SK-MEL-5 (cell line): ENCODE measurements around the gene RNF11. TPM values are rescaled to one million over a fixed set of nuclear protein-coding genes. Genes with fewer than 3 reads are reported as not detected.
"Not testable (repeated sequence)": the region's sequence is repeated elsewhere in the genome, so short reads cannot be mapped to it uniquely, and the experiment has no call there.

Source experiments
- DNase-seq: peaks from one replicate; pipeline ENCODE4 v3.0.0-alpha.2; 2016; ENCODE audit warnings: low read depth, low spot score
- in situ Hi-C: cut with HindIII; loops from 2 replicates; pipeline ENCODE4 v1.10.0; 2016; ENCODE audit warnings: low sequenced_read_pairs, high pct_unique_total_duplicates, low pct_unique_long_range_greater_than_20kb
- total RNA-seq: library from RNA; depleted of rRNA; stranded (reverse); fragments of >200 nt; shearing (Covaris generic); gene quantifications from 2 replicates; pipeline ENCODE4 v1.2.3, GENCODE V29; 2014

The RNF11 gene
- total RNA-seq, 1 experiment from 2014 or later: 103 TPM

DNA sequence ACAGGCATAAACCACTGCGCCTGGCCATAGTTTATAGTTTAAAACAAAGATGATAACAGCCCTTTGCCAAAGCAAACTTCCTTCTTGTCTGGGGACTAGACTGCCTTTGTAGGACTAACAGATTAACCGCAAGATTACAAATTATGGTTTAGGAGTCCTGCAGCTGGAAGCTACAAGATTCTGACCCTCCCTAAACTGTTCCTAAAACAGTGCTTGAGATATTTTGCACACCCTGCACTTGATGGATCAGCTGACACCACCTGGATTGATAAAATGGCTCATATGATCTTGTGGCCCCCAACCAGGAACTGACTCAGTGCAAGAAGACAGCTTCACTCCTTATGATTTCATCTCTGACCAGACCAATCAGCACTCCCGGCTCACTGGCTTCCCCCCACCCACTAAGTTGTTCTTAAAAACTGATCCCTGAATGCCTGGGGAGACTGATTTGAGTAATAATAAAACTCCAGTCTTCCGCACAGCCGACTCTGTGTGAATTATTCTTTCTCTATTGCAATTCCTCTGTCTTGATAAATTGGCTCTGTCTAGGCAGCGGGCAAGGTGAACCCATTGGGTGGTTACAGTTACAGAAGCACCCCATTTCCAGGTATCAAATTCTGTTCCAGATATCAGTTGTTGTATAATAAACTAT is 13.8 kb upstream of the RNF11 start:
- in situ Hi-C loops: no loop called here
- DNase-seq: no peak

DNA sequence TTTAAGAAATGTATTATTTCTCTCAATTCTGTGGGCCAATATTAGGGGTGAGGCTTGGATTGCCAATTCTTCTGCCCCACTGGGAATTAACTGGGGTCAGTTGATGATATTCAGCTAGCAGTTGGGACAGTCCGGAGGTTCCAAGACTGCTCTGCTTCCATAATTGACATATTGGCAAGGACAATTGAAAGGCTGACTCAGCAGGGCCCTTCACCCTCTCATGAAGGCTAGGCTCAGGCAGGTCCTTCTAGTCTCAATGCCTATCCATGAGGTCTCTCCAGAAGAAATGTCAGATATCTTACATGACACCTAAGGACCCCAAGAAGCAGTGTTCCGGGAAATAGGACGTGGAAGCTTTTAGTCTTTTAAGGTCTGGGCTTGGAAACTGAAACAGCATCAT is 13.3 kb upstream of the RNF11 start:
- in situ Hi-C loops: no loop called here
- DNase-seq: no peak

DNA sequence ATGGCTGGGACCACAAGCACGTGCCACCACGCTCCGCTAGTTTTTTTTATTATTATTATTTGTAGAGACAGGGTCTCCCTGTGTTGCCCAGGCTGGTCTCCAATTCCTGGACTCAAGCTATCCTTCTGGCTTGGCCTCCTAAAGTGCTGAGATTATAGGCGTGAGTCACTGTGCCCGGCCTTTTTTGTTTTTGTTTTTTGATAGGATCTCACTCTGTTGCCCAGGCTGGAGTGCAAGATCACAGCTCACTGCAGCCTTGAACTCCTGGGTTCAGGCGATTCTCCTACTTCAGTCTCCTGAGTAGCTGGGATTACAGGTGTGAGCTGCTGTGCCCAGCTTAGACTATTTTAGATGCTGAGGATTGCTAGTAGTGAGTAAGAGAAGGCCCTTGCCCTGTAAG is 11.8 kb upstream of the RNF11 start:
- in situ Hi-C loops: no loop called here
- no peak for DNase-seq

DNA sequence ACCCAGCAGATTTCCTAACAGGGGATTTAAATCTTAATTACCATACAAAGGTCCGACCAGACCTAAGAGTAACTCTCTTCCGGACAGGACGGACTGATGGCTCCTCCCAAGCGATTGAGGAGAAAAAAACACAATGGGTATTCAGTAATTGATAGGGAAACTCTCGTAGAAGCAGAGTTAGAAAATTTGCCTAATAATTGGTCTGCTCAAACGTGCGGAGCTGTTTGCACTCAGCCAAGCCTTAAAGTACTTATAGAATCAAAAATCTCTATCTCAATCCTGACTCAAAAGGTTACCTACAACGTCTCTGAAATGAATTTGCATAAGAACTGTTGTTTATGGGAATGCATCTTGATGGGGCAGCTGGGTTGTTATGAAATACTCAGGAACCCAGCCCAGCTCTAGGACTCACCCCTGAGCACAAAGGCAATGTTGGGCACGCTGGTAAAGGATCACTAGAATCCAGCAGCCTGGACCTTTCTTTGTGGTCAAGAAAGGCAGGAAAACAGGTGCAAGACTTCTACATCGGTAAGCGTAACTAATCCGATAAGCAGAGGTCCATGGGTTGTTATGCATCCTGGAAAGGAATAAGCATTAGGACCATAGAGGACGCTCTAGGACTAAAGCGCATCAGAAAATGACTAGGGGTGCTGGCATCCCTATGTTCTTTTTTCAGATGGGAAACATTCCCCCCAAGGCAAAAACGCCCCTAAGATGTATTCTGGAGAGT is 8.7 kb upstream of the RNF11 start:
- in situ Hi-C loops, DNase-seq: not testable (repeated sequence)

DNA sequence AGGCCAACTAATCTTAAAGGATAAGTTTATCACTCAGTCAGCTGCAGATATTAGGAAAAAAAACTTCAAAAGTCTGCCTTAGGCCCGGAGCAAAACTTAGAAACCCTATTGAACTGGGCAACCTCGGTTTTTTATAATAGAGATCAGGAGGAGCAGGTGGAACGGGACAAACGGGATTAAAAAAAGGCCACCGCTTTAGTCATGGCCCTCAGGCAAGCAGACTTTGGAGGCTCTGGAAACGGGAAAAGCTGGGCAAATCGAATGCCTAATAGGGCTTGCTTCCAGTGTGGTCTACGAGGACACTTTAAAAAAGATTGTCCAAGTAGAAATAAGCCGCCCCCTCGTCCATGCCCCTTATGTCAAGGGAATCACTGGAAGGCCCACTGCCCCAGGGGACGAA is 7.6 kb upstream of the RNF11 start:
- DNase-seq, in situ Hi-C loops: not testable (repeated sequence)

DNA sequence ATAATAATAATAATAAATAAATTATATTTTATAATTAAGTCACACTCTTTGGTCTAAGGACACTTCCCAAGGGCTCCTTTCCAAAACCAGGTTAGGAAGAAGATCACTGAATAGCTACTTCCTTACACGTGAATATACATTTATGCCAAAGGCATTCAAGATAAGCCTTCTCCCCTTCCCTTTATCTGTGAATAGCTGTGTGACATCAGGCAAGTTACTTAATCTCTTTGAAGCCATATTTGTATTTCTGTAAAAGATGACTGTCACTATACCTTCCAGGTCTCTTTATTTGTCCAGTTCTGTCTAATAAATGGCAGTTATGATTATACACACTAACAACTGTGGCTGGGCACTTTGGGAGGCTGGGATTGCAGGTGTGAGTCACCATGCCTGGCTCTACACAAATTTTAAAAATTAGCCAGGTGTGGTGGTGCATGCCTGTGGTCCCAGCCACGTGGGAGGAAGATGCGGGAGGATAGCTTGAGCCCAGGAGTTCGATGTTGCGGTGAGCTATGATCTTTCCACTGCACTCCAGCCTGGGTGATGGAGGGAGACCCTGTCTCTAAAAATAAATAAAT is 5.5 kb upstream of the RNF11 start:
- DNase-seq: no peak
- in situ Hi-C loops: no loop called here

DNA sequence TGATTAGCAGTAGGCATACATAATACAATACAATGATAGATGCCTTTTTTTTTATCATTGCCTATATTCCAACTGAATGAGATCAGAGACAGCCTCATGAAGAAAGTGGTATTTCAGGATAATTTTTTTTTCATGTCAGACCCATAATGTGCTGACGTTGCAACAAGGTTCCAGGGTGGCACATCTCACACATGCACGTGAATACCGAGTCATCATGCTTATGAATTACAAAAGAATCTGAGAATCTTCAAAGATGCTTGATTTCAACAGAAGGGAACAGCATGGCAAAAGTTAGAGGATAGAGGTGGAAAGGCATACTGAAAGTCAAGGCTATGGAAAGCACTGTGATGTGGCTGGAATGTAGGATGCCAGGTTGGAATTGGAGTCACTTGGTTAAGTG is 5.0 kb upstream of the RNF11 start:
- no peak for DNase-seq
- in situ Hi-C loops: no loop called here

DNA sequence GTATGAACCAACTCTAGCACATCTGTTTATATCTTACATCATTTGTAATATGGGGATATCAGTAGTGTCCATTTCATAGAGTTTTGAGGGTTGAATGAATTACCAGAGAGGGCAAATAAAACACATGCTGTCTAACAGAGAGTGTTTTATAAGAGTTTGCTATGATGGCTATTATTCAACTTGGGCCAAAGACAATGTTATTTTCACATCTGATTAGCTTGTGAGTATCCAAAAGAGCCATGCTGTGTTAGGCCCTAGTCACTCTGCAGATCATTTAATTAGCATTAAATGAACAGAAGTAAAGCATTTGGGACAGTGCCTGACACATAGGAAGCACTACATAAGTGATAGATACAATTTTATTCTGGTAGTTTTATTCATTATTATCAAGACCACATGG is 4.2 kb upstream of the RNF11 start:
- in situ Hi-C loops: no loop called here
- no peak for DNase-seq

DNA sequence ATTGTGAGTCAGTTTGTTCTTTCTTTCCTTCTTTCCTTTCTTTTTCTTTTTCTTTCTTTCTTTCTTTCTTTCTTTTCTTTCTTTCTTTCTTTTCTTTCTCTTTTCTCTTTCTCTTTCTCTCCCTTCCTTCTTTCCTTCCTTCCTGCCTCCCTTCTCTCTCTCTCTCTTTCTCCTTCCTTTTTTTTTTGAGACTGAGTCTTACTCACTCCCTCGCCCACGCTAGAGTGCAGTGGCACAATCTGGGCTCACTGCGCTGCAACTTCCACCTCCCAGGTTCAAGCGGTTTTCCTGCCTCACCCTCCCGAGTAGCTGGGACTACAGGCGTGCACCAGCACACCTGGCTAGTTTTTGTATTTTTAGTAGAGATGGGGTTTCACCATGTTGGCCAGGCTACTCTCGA is 1.8 kb upstream of the RNF11 start:
- DNase-seq, in situ Hi-C loops: not testable (repeated sequence)

DNA sequence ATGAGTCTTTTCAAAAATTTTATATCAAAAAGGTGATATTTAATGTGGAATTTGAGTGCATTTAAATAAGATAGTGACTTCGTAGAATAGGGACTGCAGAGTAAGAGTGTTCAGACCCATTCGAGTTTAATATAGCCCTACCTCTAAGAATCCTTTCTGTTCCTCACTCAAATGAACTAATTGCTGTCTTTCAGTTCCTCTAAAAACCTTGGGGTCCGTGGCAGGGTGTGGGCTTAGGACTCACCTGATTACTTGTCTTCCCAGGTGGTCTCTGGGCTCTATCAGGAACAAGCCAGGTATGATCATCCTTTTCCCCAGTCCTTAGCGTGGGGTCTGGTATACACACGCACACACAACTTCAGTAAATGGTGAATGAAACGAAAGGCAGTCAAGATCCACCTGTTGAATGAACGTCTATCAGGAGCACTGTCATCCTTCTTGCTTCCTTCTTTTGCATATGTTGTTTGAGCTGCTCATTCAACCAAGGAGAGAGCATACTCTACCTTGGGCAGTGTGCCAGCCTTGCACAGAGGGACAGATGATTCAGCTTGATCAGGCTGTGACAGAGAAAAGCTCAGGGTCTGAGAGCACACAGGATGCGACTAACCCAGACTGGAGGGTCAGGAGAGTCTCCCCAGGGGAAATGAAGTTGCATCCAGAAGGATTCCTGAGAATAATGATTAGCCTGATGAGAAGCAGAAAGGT is 1.2 kb upstream of the RNF11 start:
- in situ Hi-C loops: no loop called here
- no peak for DNase-seq

DNA sequence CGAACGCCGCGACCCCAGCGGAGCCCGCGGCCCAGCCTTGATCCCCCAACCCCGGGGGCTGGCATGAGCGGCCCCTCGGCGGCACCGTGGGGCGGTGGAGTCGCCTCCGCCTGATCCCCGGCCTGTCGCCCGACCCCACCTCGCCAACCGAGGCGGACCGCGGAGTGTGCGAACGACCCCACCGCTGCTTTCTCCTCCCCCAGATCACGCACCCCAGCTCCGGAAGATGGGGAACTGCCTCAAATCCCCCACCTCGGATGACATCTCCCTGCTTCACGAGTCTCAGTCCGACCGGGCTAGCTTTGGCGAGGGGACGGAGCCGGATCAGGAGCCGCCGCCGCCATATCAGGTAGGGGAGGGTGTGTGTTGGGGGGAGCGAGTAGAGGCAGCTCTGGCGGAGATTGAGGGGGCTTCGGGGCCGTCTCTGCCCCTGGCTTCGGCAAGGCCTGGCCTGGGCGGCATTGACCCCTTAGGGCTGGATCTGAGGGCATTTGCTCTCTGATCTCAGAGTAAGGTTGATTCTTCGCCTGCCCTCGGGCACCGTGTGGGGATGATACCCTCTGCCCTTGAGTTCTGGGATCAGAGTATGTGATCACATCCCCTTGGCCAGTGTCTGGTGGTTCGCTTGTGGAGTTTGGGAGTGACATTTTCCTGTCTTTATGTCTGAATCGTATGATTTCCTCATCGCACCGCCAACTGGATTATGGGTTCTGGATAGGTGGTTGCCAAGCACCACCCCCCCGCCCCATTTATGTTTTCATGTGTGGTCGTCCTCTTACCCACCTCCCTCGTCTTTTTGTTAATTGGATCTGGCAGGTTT is 668 bp downstream of the RNF11 start:
- DNase-seq: no peak
- in situ Hi-C loops: no loop called here

DNA sequence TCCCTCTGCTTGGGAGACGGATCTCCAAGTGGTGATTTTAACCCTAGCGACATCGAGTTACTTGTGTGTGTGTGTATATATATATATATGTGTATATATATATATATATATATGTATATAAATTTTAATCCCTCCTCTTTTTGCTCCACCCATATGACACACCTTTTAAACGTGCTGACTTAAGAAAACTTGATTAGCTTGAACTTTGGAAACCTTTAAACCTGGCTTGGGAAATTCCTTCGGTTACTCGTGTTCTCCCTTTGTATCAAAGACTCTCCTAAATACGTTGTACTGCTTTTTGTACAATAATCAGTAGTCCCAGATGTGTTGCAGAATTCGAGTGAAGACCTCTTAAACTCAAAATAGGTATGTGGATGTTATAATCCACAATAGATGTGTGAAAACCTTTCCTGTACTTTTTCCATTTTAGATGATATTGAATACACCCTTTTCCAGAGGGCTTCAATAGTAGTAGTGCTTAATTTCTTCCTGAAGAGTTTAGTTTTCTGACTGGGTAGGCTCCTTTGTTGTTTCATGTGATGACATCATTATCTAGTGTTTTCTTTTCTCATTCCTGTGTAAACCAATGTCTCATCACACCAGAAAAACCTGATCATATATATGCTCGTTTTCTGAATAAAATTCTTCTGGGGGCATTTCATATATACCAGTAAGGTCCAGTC is 1.4 kb downstream of the RNF11 start:
- in situ Hi-C loops: no loop called here
- DNase-seq: no peak

DNA sequence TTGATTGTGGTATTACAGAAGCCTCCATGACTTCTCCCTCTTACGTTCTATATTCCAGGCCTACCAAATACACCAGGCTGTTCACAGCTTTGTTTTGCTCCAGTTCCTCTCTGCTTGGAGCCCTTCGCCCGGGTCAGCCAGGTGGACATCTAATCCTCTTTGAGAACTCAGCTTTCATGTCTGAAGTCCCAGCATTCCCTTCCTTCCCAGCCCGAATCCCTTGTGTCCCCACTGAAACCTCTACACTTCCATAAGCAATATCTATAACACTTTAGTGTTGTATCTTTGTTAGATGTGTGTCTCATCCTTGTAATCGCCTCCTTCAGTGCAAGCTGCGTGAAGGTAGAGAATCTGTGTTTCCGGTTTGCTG is 1.9 kb downstream of the RNF11 start:
- no peak for DNase-seq
- in situ Hi-C loops: no loop called here

DNA sequence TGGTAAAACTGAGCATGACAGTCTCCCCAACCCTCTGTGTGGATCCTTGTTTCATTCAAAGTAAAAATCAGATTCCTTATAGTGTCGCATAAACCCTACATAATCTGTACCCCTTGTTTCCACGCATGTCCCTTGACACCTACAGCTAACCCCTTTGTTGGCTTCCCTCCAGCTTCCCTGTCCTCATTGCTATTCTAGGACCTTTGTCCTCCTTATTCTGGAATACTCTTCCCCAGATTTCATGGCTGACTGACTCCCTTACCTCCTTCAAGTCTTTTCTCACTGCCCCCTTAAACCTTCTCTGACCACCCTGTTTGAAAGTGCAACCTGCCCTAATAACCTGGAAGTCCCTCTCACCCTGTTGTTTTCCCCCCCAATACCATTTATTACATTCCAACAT is 4.0 kb downstream of the RNF11 start:
- in situ Hi-C loops: no loop called here
- DNase-seq: no peak

DNA sequence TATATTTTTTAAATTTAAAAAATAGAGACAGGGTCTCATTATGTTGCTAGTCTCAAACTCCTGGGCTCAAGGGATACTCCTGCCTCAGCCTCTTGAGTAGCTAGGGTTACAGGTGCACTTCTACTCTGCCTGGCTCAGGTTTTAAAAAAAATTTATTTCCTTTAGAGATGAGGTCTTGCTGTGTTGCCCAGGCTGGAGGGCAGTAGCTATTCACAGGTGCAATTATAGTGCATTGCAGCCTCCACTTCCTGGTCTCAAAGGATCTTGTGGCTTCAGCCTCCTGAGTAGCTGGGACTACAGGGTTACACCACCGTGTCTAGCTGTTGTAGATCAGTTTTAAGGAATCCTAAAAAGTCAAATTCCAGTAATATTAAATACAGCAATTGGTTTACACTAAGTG is 5.0 kb downstream of the RNF11 start:
- DNase-seq: no peak
- in situ Hi-C loops: no loop called here

DNA sequence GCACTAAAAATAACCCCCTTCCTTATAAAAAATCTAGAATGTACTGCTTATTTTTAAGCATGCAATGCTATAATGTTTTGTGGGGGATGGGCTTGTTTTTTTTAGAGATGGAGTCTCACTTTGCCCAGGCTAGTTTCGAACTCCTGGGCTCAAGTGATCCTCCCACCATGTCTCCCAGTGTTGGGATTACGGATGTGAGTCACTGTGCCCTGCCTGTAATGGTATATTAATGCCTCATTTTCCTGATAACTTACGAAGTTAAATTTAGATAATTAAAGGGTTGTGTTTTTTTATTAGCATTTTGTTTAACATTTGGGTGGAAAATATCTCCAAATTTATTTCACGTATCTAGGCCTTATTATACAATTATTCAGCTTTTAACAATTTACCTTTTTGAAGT is 6.5 kb downstream of the RNF11 start:
- no peak for DNase-seq
- in situ Hi-C loops: no loop called here

DNA sequence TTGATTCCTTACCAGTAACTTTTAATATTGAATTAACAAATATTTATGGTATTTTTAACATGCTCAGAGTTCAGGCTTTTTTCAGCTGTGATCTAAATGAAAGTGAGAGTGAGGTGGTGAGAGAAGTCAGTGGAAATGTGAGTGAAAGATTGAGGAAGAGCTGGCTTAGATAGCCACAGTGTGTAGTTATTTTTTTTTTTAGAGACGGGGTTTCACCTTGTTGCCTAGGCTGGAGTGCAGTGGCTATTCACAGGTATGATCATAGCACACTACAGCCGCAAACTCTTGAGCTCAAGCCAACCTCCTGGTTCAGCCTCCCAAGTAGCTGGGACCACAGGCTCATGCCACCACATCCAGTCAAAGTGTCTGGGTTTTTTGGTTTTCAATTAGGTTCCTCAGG is 10.9 kb downstream of the RNF11 start:
- in situ Hi-C loops: no loop called here
- DNase-seq: no peak
